H9 (cell line): ENCODE measurements around the gene MBD2. TPM values are rescaled to one million over a fixed set of nuclear protein-coding genes. Genes with fewer than 3 reads are reported as not detected.

ENCODE experiments used
- DNase-seq: peaks from one replicate; pipeline ENCODE4 v3.0.0-alpha.2; 2017
- H2AFZ ChIP-seq: one replicate; pipeline ENCODE4 v1.6.1; 2013; ENCODE audit warnings: mild to moderate bottlenecking, low read length, control low read depth, moderate library complexity
- H2AK5ac ChIP-seq: 2 replicates; pipeline ENCODE4 v1.6.1; 2013; ENCODE audit warnings: low read length, control low read depth, mixed read lengths; ENCODE audit not compliant: insufficient read length
- H2BK120ac ChIP-seq: one replicate; pipeline ENCODE4 v1.6.1; 2013; ENCODE audit warnings: low read depth, mild to moderate bottlenecking, low read length, control low read depth, inconsistent platforms; ENCODE audit not compliant: poor library complexity, severe bottlenecking
- H2BK12ac ChIP-seq: 2 replicates; pipeline ENCODE4 v1.6.1; 2013; ENCODE audit warnings: low read length, control low read depth, mixed read lengths, low read depth; ENCODE audit not compliant: insufficient read length
- H2BK15ac ChIP-seq: 2 replicates; pipeline ENCODE4 v1.6.1; 2013; ENCODE audit warnings: low read depth, low read length, control low read depth
- H2BK20ac ChIP-seq: one replicate; pipeline ENCODE4 v1.6.1; 2013; ENCODE audit warnings: low read depth, mild to moderate bottlenecking, low read length, control low read depth, inconsistent platforms; ENCODE audit not compliant: poor library complexity, severe bottlenecking
- H2BK5ac ChIP-seq: 2 replicates; pipeline ENCODE4 v1.6.1; 2013; ENCODE audit warnings: low read length, control low read depth, mixed read lengths; ENCODE audit not compliant: insufficient read length
- H3K14ac ChIP-seq: 2 replicates; pipeline ENCODE4 v1.6.1; 2013; ENCODE audit warnings: low read length, control low read depth; ENCODE audit not compliant: insufficient read depth
- H3K18ac ChIP-seq: 2 replicates; pipeline ENCODE4 v1.6.1; 2013; ENCODE audit warnings: low read depth, mild to moderate bottlenecking, mixed read lengths, low read length, control low read depth; ENCODE audit not compliant: insufficient read length
- H3K23ac ChIP-seq: 2 replicates; pipeline ENCODE4 v1.6.1; 2013; ENCODE audit warnings: low read length, control low read depth, mixed read lengths, low read depth; ENCODE audit not compliant: insufficient read length
- H3K23me2 ChIP-seq: 2 replicates; pipeline ENCODE4 v1.6.1; 2013; ENCODE audit warnings: low read depth, mild to moderate bottlenecking, mixed read lengths, low read length, control low read depth; ENCODE audit not compliant: insufficient read length, poor library complexity, severe bottlenecking
- H3K27ac ChIP-seq: 2 replicates; pipeline ENCODE4 v1.5.1; 2013; ENCODE audit warnings: low read length, control low read depth, mixed read lengths, low read depth; ENCODE audit not compliant: insufficient read length
- H3K27me3 ChIP-seq: 2 replicates; pipeline ENCODE4 v1.6.1; 2013; ENCODE audit warnings: low read length, control low read depth, inconsistent platforms; ENCODE audit not compliant: insufficient read depth
- H3K4ac ChIP-seq: 2 replicates; pipeline ENCODE4 v1.6.1; 2013; ENCODE audit warnings: low read depth, mild to moderate bottlenecking, control low read depth, inconsistent platforms, low read length, moderate library complexity
- H3K4me1 ChIP-seq: 2 replicates; pipeline ENCODE4 v1.6.1; 2013; ENCODE audit warnings: low read length, control low read depth, inconsistent platforms; ENCODE audit not compliant: insufficient read depth
- H3K4me2 ChIP-seq: 2 replicates; pipeline ENCODE4 v1.6.1; 2013; ENCODE audit warnings: low read length, control low read depth, mixed read lengths; ENCODE audit not compliant: insufficient read length, insufficient read depth
- H3K56ac ChIP-seq: 2 replicates; pipeline ENCODE4 v1.6.1; 2013; ENCODE audit warnings: low read depth, mild to moderate bottlenecking, mixed read lengths, low read length, control low read depth; ENCODE audit not compliant: insufficient read length
- H3K79me1 ChIP-seq: 2 replicates; pipeline ENCODE4 v1.6.1; 2013; ENCODE audit warnings: low read depth, mild to moderate bottlenecking, moderate library complexity, low read length, control low read depth, inconsistent platforms; ENCODE audit not compliant: insufficient read depth, poor library complexity, severe bottlenecking
- H3K79me2 ChIP-seq: 2 replicates; pipeline ENCODE4 v1.6.1; 2013; ENCODE audit warnings: low read length, control low read depth, inconsistent platforms; ENCODE audit not compliant: insufficient read depth
- H3K9ac ChIP-seq: 2 replicates; pipeline ENCODE4 v1.6.1; 2013; ENCODE audit warnings: low read length, control low read depth, mixed read lengths; ENCODE audit not compliant: insufficient read length; ENCODE audit errors: extremely low read depth
- H3K9me3 ChIP-seq: one replicate; pipeline ENCODE4 v1.6.1; 2013; ENCODE audit warnings: low read depth, low read length, inconsistent platforms; ENCODE audit not compliant: control insufficient read depth
- H3T11ph ChIP-seq: one replicate; pipeline ENCODE4 v1.6.1; 2013; ENCODE audit warnings: mild to moderate bottlenecking, low read length, control low read depth, inconsistent platforms
- H4K20me1 ChIP-seq: one replicate; pipeline ENCODE4 v1.6.1; 2013; ENCODE audit not compliant: control insufficient read depth, insufficient read length, insufficient read depth
- H4K5ac ChIP-seq: 2 replicates; pipeline ENCODE4 v1.6.1; 2013; ENCODE audit warnings: low read depth, mild to moderate bottlenecking, mixed read lengths, low read length, control low read depth; ENCODE audit not compliant: insufficient read length
- H4K8ac ChIP-seq: replicated peaks from 2 replicates; pipeline ENCODE4 v1.6.1; 2013; ENCODE audit warnings: low read length, control low read depth, mixed read lengths, low read depth; ENCODE audit not compliant: insufficient read length
- H4K91ac ChIP-seq: 2 replicates; pipeline ENCODE4 v1.6.1; 2013; ENCODE audit warnings: low read depth, mild to moderate bottlenecking, moderate library complexity, mixed read lengths, low read length, control low read depth; ENCODE audit not compliant: insufficient read length
- H3K27ac Mint-ChIP-seq, 3 experiments: 2 replicates in 2 of 3; 3 replicates in 1 of 3; pipeline ENCODE4 v1.8.0; 2020 to 2021; ENCODE audit warnings: mixed read lengths in 3 of 3, mild to moderate bottlenecking in 1 of 3, moderate library complexity in 1 of 3
- H3K27me3 Mint-ChIP-seq: 2 replicates; pipeline ENCODE4 v1.8.0; 2021; ENCODE audit warnings: low read depth, mild to moderate bottlenecking, moderate library complexity, mixed read lengths
- H3K36me3 Mint-ChIP-seq, 3 experiments: 2 replicates in 2 of 3; 3 replicates in 1 of 3; pipeline ENCODE4 v1.8.0; 2020 to 2021; ENCODE audit warnings: low read depth in 3 of 3, mixed read lengths in 3 of 3; ENCODE audit not compliant: insufficient read depth in 1 of 3
- H3K4me1 Mint-ChIP-seq, 2 experiments: 2 replicates each; pipeline ENCODE4 v1.8.0; 2020; ENCODE audit warnings: mixed read lengths in 2 of 2
- H3K4me3 Mint-ChIP-seq, 2 experiments: 2 replicates in 1 of 2; 3 replicates in 1 of 2; pipeline ENCODE4 v1.8.0; 2020 to 2021; ENCODE audit warnings: mild to moderate bottlenecking in 2 of 2, mixed read lengths in 2 of 2, moderate library complexity in 1 of 2
- H3K9me3 Mint-ChIP-seq, 2 experiments: 2 replicates in 1 of 2; 3 replicates in 1 of 2; pipeline ENCODE4 v1.8.0; 2020; ENCODE audit warnings: mild to moderate bottlenecking in 2 of 2, mixed read lengths in 2 of 2, moderate library complexity in 1 of 2
- CTCF ChIP-seq: fragments of 200-600 bp; sonication (generic); conservative IDR thresholded peaks from 3 replicates; pipeline ENCODE4 v1.8.0; 2021; ENCODE audit warnings: antibody characterized with exemption, mild to moderate bottlenecking
- WGBS: extraction: QIAGEN DNeasy Blood & Tissue Kit; methylation state at CpG from one replicate; pipeline ENCODE4 v1.1.7; 2013; ENCODE audit warnings: missing lambda C conversion rate, low lambda C conversion rate, mixed read lengths; ENCODE audit not compliant: insufficient read length; ENCODE audit errors: extremely low coverage; 5-methylcytosine and 5-hydroxymethylcytosine counted together
- total RNA-seq: library from RNA; stranded (reverse); gene quantifications from 2 replicates; pipeline ENCODE4 v1.2.1, GENCODE V29; 2021

The MBD2 gene
- total RNA-seq, 1 experiment from 2014 or later = 34.0 TPM

- H3K9me3 ChIP-seq = no peaks in the 10 kb centered on the region
- no peak overlapping the region for H3K27ac ChIP-seq
- no peak overlapping the region for H3K56ac ChIP-seq
- H2BK5ac ChIP-seq = no peak overlapping the region
- H2BK15ac ChIP-seq = no peak overlapping the region
- H3K18ac ChIP-seq = no peak overlapping the region
- Mint-ChIP-seq H3K27ac (no peak overlapping the region), H3K4me1 (peaks cover 36 to 43% of the 10 kb centered on the region in 2 experiments), H3K4me3 (peak overlapping the region; percentile 92 to 97), H3K27me3 (no peaks in the 10 kb centered on the region; the same call in 1 of the 2 replicates), H3K36me3 (peaks cover 4 to 9% (median 8%) of the 10 kb centered on the region in 3 experiments; a peak in 5 of 7 replicates), H3K9me3 (no peaks in the 10 kb centered on the region)
- H3K14ac ChIP-seq = no peak overlapping the region
- H3K4me2 ChIP-seq = peak overlapping the region; percentile 99
- no peak overlapping the region for H3K23ac ChIP-seq
- no peaks in the 10 kb centered on the region for H4K20me1 ChIP-seq
- peaks cover 7% of the 10 kb centered on the region for H3K23me2 ChIP-seq
- H3K79me2 ChIP-seq = peaks cover 38% of the 10 kb centered on the region
- peak; percentile 34; the same call in 2 of the 3 replicates for TF ChIP-seq CTCF
- H4K8ac ChIP-seq = no peak overlapping the region
- H2AK5ac ChIP-seq = no peak overlapping the region
- peaks cover 3% of the 10 kb centered on the region for H3K79me1 ChIP-seq
- no CpG with 5 or more reads among the region's 5 CpGs for WGBS
- H3K4ac ChIP-seq = no peak overlapping the region
- no peak for DNase-seq
- no peak overlapping the region for H2AFZ ChIP-seq
- no peaks in the 10 kb centered on the region; the same call in 1 of the 2 replicates for H3K27me3 ChIP-seq
- H3K9ac ChIP-seq = peak overlapping the region; percentile 66
- no peak overlapping the region for H2BK120ac ChIP-seq
- H3K4me1 ChIP-seq = no peaks in the 10 kb centered on the region; the same call in 1 of the 2 replicates
- no peak overlapping the region for H4K5ac ChIP-seq
- H4K91ac ChIP-seq = no peak overlapping the region
- H2BK20ac ChIP-seq = no peak overlapping the region
- H3T11ph ChIP-seq = no peak overlapping the region
- H2BK12ac ChIP-seq = no peak overlapping the region
These were observed 1.4 kb downstream of the MBD2 start for GRCh38 chr18:54222922-54223567.
